HepG2 (cell line): Measurements from ENCODE around the gene SLC12A5.

Experiments used
- CEBPZ ChIP-seq: IDR thresholded peaks from 2 replicates; pipeline ENCODE4 v1.6.1; 2012; ENCODE audit warnings: low read length, improper control_type of control experiment
- CENPX ChIP-seq: sonication (generic); formaldehyde crosslinking; IDR thresholded peaks from 2 replicates; pipeline ENCODE4 v1.9.0; 2021; ENCODE audit warnings: mild to moderate bottlenecking, missing genetic modification reagents, moderate library complexity
- CTCF ChIP-seq: sonication (generic); formaldehyde crosslinking; IDR thresholded peaks from 2 replicates; pipeline ENCODE4 v1.5.0; 2020; ENCODE audit warnings: mild to moderate bottlenecking, missing genetic modification reagents, moderate library complexity
- EHMT2 ChIP-seq: fragments of 200-600 bp; sonication (generic); IDR thresholded peaks from 2 replicates; pipeline ENCODE4 v1.7.0; 2017; ENCODE audit warnings: antibody characterized with exemption, low read depth, low read length, borderline replicate concordance
- GABPA ChIP-seq, 2 experiments: IDR thresholded peaks; 2 replicates each; pipeline ENCODE4 v1.6.1; 2011 to 2016; ENCODE audit warnings: low read depth in 2 of 2, low read length in 1 of 2, missing biosample characterization in 1 of 2, missing genetic modification characterization in 1 of 2
- KLF9 ChIP-seq: IDR thresholded peaks from 2 replicates; pipeline ENCODE4 v1.6.1; 2016; ENCODE audit warnings: low read depth
- POLR2A ChIP-seq, 2 experiments: IDR thresholded peaks; 2 replicates each; pipeline ENCODE4 v1.6.1; 2011; ENCODE audit warnings: low read depth in 2 of 2, low read length in 2 of 2, mild to moderate bottlenecking in 1 of 2, moderate library complexity in 1 of 2; ENCODE audit not compliant: insufficient read depth in 1 of 2
- ZBTB14 ChIP-seq: sonication (generic); formaldehyde crosslinking; IDR thresholded peaks from 2 replicates; pipeline ENCODE4 v1.4.0; 2020; ENCODE audit warnings: missing genetic modification reagents
- ZNF747 ChIP-seq: sonication (generic); formaldehyde crosslinking; IDR thresholded peaks from 2 replicates; pipeline ENCODE4 v1.8.1; 2023; ENCODE audit warnings: missing genetic modification reagents, mild to moderate bottlenecking, borderline replicate concordance

GRCh38 chr20:46031014-46031569, 2.1 kb downstream of the SLC12A5 start:
- TF ChIP-seq POLR2A (IDR thresholded peaks at IDR 0.05; ENCODE audit: insufficient read depth in 1 of 2, low read depth in 2 of 2, low read length in 2 of 2), result no peak
- TF ChIP-seq ZBTB14 (CRISPR knock-in tag), result no peak
- TF ChIP-seq GABPA (IDR thresholded peaks at IDR 0.05; ENCODE audit: low read depth, low read length), result no peak
- TF ChIP-seq GABPA (CRISPR knock-in tag; IDR thresholded peaks at IDR 0.05; ENCODE audit: low read depth), result no peak
- TF ChIP-seq CEBPZ, result no peak
- no peak for TF ChIP-seq CTCF
- TF ChIP-seq KLF9 (CRISPR knock-in tag), result no peak
- TF ChIP-seq EHMT2, result no peak
- TF ChIP-seq CENPX, result no peak
- no peak for TF ChIP-seq ZNF747
